GM18858 (cell line): Measurements from ENCODE around the gene HDGFL2.
"Not testable (repeated sequence)": the region's sequence is repeated elsewhere in the genome, so short reads cannot be mapped to it uniquely, and the experiment has no call there.

ENCODE experiments used
- ATAC-seq: cut with Tn5 transposase; IDR thresholded peaks from one replicate; pipeline ENCODE4 v1.9.1; 2021; ENCODE audit not compliant: unreplicated experiment

Gene HDGFL2

DNA sequence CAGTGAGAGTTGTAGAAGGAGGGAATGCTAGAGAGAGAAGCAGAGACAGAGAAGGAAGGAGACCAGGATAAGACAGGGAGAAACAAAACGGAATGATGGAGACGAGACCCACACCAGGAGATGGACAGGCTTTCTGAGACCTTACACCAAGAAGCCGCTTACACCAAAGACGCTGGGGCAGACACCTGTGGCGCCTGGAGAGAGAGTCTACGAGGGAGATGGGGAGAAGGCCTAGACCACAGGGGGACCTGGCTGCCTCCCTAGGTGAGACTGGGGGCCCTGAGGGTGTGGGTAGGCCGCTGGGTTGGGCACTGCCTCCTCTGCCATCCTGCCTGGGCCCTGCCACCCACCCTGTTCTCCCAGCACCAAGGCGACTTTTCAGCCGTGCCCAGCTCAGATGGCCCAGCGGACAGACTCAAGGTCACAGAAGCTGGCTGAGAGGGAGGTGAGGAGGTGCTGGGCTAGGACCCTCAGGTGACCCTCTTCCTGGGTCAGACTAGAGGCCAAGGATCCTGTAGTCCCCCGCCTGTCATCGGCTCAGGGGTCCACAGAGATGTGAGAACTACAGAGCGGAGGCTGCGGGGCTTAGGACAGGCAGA, 57.9 kb downstream of the HDGFL2 start:
- no peak for ATAC-seq

DNA sequence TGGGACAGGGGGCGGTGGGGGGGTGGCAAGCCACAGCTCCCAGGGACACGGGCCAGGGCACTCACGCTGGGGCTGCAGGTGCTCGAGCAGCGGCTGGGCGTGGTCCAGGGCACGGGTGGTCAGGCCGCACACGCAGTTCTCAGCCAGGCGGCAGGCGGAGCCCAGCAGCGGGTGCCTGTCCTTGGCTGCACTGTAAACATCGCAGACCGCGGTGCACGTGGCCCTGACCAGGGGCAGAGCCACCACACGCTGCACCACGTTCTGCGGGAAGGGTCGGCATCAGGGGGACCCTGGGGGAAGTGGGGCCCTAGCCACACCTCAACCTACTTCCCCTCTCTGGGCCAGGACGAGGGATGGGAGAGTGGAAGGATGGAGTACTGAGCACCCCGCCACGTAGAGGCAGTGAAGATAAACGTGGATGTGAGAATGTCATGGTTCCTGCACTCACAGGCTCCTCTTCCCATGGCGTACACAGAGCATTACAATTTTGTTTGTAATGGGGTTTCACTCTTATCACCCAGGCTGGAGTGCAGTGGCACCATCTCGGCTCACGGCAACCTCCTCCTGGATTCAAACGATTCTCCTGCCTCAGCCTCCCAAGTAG, 59.6 kb downstream of the HDGFL2 start:
- ATAC-seq: no peak

GRCh38 chr19:4533334-4533733, 61.2 kb downstream of the HDGFL2 start:
- no peak for ATAC-seq

- no peak for ATAC-seq
Observed at GRCh38 chr19:4533835-4534424, 61.8 kb downstream of the HDGFL2 start.

DNA sequence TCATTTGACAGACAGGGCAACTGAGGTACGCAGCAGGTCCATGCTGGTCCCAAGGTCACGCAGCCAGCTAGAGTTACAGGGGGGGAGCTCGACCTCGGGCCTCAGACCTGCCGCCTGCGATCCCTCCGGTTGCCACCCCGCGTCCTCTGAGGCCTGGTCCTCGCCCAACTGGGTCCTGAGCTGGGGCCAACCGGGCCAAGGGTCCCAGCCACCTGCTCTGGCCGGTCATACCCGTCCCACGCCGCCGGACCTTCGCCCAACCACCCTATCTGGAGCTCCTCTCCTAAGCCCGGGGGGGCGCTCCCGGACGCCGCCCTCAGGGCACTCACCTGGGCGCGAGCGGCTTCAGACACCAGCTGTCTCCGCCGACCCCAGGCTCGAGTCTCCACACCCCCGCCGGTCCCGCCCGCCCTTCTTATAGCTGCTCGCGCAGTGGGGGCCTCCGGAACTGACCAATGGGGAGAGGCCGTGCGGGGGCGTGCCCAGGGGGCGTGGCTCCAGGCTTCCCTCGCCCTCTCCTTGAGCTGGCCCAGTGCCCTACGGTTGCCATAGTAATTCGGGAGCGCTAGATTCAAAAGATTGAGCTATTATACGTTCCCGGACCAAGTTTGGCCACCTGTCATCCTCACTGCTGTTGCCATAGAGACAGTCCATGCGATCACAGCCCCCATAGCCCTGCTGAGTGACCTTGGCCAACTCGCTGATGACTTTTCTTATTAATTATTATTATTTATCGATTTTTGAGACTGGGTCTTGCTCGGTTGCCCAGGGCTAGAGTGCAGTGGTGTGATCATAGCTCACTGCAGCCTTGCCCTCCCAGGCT, 63.0 kb downstream of the HDGFL2 start, which contains the start of gene PLIN5:
PLIN5 (minus strand) TSS at position 389 of the 823 bp plus-strand sequence. CDS start 1,150 bp downstream, outside the sequence.
- no peak for ATAC-seq

GRCh38 chr19:4536798-4537197, 64.7 kb downstream of the HDGFL2 start:
- ATAC-seq: no peak

DNA sequence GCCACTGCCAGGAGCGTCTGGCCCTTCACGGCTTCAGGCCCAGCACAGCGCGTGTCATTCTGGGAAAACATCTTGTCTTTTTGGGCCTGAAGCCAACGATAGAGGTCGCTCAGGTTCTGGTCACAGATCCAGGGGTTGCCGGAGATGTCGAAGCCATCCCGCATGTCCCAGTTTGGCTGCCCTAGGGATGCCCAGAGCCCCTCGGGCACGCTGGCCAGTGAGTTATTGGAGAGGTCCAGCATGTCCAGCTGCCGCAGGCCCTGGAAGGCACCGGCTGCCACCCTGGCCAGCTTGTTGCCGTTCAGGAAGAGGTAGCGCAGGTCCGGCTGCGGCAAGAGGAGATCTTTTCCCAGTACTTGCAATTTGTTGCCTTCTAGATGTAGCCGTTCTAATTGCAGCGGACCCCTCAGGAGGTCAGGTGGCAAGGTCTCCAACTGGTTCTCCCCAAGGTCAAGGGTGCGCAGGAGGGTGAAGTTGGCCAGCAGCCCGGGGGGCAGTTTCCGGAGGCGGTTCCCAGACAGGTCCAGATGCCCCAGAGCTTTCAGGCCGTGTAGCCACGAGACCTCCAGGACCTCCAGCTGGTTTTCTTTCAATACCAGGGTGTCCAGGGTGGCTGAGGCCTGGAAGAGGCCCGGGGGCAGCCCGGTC, 66.0 kb downstream of the HDGFL2 start:
- no peak for ATAC-seq

DNA sequence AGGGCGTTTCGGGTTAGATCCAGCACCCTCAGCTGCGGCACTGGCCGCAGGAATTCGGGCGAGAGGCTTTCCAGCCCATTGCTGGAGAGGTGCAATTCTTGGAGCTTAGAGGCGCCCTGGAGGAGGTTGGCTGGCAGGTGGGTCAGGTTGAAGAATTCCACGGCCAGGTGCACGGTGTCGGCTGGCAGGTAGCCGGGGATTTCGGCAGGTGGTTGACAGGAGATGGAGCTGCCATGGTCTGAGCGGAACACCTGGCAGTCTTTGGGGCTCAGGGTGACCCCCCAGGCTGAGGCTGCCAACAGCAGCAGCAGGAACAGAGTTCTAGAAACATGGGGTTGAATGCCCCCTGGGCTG, 66.5 kb downstream of the HDGFL2 start:
- no peak for ATAC-seq

- ATAC-seq: no peak
Observed at GRCh38 chr19:4539169-4539692, 67.1 kb downstream of the HDGFL2 start.

DNA sequence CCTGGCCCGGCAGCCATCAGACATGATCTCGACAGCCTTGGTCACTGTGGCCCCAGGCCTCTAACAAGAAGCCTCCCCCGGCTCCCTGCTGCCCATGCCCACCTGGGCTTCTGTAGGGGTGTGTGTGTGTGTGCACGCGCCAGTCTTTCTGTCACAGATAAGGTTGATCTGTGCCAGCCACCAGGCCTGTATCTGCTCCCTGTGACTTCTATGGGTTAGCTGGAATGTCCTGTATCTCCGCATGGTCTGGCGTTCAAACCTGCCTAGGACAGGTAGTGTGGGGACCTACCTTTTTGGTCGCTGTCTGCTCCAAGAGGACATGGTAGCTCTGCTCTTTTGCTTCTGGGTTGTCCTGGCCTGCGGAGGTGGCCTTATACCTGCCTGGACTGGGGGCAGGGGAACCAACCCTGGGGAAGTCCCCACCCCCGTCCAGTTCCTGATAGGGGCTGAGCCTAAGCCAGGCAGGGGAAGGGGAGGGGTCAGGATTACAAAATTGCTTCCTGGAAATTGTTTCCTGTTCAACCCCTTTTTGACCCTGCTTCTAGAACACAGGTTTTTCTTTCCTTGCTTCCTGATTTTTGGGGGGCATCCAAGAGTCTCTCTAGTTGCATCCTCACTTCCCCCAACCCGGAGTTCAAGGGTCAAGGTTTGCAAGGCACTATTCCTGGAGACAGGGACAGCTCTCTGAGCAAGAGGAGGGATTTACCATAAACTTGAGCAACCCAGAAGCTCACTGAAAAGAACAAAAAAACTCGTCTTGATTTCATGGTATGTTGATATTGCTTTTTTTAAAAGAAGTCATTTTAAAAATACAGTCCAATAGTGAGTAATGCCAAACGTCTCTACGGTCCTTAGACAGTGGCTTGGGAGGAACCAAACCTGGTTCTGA, 67.8 kb downstream of the HDGFL2 start, which contains the start of gene LRG1:
LRG1 (minus strand) TSS at position 344 of the 889 bp plus-strand sequence; CDS start at position 321, 23 bp downstream.
- no peak for ATAC-seq

GRCh38 chr19:4541114-4541805, 69.2 kb downstream of the HDGFL2 start:
- no peak for ATAC-seq

- not testable (repeated sequence) for ATAC-seq
Observed at GRCh38 chr19:4541806-4542145, 69.7 kb downstream of the HDGFL2 start.

GRCh38 chr19:4542896-4543841, 71.1 kb downstream of the HDGFL2 start:
- no peak for ATAC-seq

DNA sequence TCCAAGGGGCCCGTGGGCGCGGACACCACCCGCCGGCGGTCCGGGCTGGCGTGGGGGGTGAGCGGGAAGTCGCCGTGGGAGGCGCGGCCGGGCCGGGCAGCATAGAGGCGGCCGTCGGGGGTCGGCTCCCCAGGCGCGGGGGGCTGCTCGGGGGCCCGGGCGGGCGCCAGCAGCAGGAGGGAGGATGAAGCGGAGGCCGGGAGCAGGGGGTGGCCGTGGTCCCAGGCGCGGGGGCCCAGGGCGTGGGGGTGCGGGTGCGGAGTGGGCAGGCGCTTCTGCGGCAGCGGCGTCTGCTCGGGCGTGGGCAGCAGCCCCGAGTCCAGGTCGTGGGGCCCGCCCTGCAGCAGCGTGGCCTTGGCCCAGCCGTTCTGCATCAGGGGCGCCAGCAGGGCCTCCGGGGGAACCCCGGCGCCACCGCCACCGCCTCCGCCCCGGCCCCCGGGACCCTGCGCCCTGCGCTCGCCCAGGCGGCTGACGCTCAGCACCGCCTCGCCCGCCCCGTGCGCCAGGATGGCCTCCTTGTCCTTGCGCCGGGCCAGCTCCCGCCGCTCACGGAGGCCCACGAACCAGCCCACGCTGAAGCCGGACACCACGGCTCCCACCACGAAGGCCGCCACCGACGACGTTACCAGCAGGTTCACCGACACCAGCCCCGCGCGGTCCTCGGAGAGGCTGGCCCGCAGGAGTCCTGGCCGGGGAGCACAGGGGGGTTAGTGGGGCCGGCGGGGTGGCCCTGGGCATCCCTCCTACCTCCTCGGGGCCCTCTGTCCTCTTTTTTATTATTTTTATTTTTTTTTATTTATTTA, 71.9 kb downstream of the HDGFL2 start:
- ATAC-seq: no peak

- no peak for ATAC-seq
Observed at GRCh38 chr19:4547303-4548237, 75.5 kb downstream of the HDGFL2 start.

- no peak for ATAC-seq
Observed at GRCh38 chr19:4548238-4548584, 76.1 kb downstream of the HDGFL2 start.
